Endodermal cell (in vitro differentiated cells): Measurements from ENCODE around the gene TOP3B. TPM values are rescaled to one million over a fixed set of nuclear protein-coding genes. Genes with fewer than 3 reads are reported as not detected.
A peak's percentile ranks its signal among the peaks of the same experiment; 100 is the strongest.

Experiments used
- DNase-seq: peaks from one replicate; pipeline ENCODE4 v3.0.0-alpha.2; 2017
- H3K27ac ChIP-seq: 2 replicates; pipeline ENCODE4 v1.5.1; 2013; ENCODE audit warnings: mild to moderate bottlenecking, low read depth, low read length, moderate library complexity
- H3K27me3 ChIP-seq: 2 replicates; pipeline ENCODE4 v1.6.1; 2013; ENCODE audit warnings: mild to moderate bottlenecking, low read length, moderate library complexity; ENCODE audit not compliant: insufficient read depth, control insufficient read depth, poor library complexity, severe bottlenecking
- H3K36me3 ChIP-seq: 2 replicates; pipeline ENCODE4 v1.7.0; 2013; ENCODE audit warnings: mild to moderate bottlenecking, low read length, moderate library complexity; ENCODE audit not compliant: control insufficient read depth, insufficient read depth
- H3K4me1 ChIP-seq: one replicate; pipeline ENCODE4 v1.7.0; 2013; ENCODE audit warnings: low read length; ENCODE audit not compliant: control insufficient read depth, insufficient read depth
- H3K4me3 ChIP-seq: 2 replicates; pipeline ENCODE4 v1.5.1; 2013; ENCODE audit warnings: mild to moderate bottlenecking, low read length, moderate library complexity
- H3K9ac ChIP-seq: 2 replicates; pipeline ENCODE4 v1.6.1; 2013; ENCODE audit warnings: mild to moderate bottlenecking, low read length, moderate library complexity; ENCODE audit not compliant: poor library complexity, severe bottlenecking; ENCODE audit errors: extremely low read depth
- H3K9me3 ChIP-seq: 2 replicates; pipeline ENCODE4 v1.6.1; 2013; ENCODE audit warnings: mild to moderate bottlenecking, low read length, moderate library complexity; ENCODE audit not compliant: control insufficient read depth
- H3K27ac Mint-ChIP-seq: 2 replicates; pipeline ENCODE4 v1.8.0; 2020; ENCODE audit warnings: mixed read lengths
- H3K27me3 Mint-ChIP-seq: 2 replicates; pipeline ENCODE4 v1.8.0; 2021; ENCODE audit warnings: mild to moderate bottlenecking, mixed read lengths; ENCODE audit not compliant: insufficient read depth
- H3K36me3 Mint-ChIP-seq: 2 replicates; pipeline ENCODE4 v1.8.0; 2020; ENCODE audit warnings: low read depth, mixed read lengths
- H3K4me1 Mint-ChIP-seq: 2 replicates; pipeline ENCODE4 v1.8.0; 2020; ENCODE audit warnings: mixed read lengths
- H3K4me3 Mint-ChIP-seq: 2 replicates; pipeline ENCODE4 v1.8.0; 2020; ENCODE audit warnings: mild to moderate bottlenecking, moderate library complexity, mixed read lengths
- H3K9me3 Mint-ChIP-seq: 2 replicates; pipeline ENCODE4 v1.8.0; 2020; ENCODE audit warnings: mild to moderate bottlenecking, mixed read lengths
- WGBS, 2 experiments: methylation state at CpG; one replicate each; pipeline versions ENCODE4 v1.1.5 to v1.1.7; 2013; ENCODE audit warnings: missing lambda C conversion rate in 2 of 2, mixed read lengths in 1 of 2; ENCODE audit not compliant: insufficient coverage in 1 of 2, insufficient read length in 1 of 2; 5-methylcytosine and 5-hydroxymethylcytosine counted together
- total RNA-seq, 2 donors: library from RNA; stranded (reverse); fragmentation: NEBNext Ultra II Directional in 1 of 2; extraction: Animal tissue kit (Norgen Biotek cat#: 25700) in 1 of 2; gene quantifications; 2 replicates in 1 of 2; 3 replicates in 1 of 2; pipeline ENCODE4 v1.2.1, GENCODE V29; 2021
- TF ChIP-seq, protein P1 (sequence below): fragments of 200-600 bp; sonication (generic); conservative IDR thresholded peaks from 2 replicates; pipeline ENCODE4 v1.5.0; 2021; ENCODE audit warnings: antibody characterized with exemption, mild to moderate bottlenecking

The TOP3B gene
- total RNA-seq, 2 donors from 2014 or later = 68.8 to 71.9 TPM

DNA sequence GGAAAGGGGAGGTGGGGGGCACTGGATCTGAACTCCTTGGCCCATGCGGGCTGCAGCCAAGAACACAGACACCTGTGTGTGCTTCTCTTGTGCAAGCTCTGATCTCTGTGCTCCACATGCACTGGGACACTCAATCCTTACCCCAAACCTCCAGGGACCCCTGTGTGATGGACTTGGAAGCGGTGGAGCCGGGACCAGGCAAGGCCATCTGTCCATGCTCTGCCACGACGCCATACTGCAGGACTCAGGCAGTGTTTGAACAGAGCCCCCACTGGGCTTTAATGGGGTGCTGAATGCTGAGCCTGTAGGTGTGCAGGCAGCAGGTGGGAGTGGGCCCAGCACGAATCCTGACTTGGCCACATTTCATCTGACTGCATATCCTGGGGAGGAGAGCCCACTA lies 53.3 kb downstream of the TOP3B start:
- H3K9ac ChIP-seq = no peak overlapping the region

DNA sequence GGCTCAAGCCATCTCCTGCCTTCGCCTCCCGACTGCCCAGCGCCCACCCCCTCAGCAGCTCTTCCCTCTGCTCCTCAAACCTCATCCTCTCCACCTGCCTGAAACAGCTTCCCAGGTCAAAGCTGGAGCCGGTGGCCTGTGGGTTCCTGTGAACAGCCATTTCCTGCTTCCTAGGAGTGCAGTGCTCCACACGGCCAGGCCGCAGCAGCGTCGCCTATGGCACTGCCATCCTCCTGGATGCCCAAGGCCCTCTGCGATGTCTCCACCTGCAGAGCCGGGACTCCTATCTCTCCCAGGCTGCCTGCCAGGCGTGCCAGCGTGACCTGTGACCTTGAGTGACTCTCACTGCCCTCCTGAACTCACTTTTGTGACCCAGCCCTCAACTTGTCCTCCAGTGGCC lies 54.5 kb downstream of the TOP3B start:
- Mint-ChIP-seq H3K4me3 (no peak overlapping the region), H3K4me1 (peaks cover 20% of the 10 kb centered on the region), H3K9me3 (no peaks in the 10 kb centered on the region), H3K36me3 (peaks cover 35% of the 10 kb centered on the region), H3K27me3 (no peaks in the 10 kb centered on the region), H3K27ac (peak overlapping the region; percentile 7)
- TF ChIP-seq, protein P1, sequence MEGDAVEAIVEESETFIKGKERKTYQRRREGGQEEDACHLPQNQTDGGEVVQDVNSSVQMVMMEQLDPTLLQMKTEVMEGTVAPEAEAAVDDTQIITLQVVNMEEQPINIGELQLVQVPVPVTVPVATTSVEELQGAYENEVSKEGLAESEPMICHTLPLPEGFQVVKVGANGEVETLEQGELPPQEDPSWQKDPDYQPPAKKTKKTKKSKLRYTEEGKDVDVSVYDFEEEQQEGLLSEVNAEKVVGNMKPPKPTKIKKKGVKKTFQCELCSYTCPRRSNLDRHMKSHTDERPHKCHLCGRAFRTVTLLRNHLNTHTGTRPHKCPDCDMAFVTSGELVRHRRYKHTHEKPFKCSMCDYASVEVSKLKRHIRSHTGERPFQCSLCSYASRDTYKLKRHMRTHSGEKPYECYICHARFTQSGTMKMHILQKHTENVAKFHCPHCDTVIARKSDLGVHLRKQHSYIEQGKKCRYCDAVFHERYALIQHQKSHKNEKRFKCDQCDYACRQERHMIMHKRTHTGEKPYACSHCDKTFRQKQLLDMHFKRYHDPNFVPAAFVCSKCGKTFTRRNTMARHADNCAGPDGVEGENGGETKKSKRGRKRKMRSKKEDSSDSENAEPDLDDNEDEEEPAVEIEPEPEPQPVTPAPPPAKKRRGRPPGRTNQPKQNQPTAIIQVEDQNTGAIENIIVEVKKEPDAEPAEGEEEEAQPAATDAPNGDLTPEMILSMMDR = no peak
- peaks cover 31% of the 10 kb centered on the region for H3K36me3 ChIP-seq
- peak; percentile 60 for DNase-seq
- no peak overlapping the region for H3K4me3 ChIP-seq
- H3K4me1 ChIP-seq = no peaks in the 10 kb centered on the region
- H3K27me3 ChIP-seq = no peaks in the 10 kb centered on the region
- WGBS, 2 experiments = 91 to 95% methylated on average over 9 to 12 of the region's 12 CpGs
- H3K27ac ChIP-seq = no peak overlapping the region
- no peak overlapping the region for H3K9ac ChIP-seq
- H3K9me3 ChIP-seq = no peaks in the 10 kb centered on the region

More for the DNA sequence above, 53.3 kb downstream of the TOP3B start:
- H3K9me3 Mint-ChIP-seq = no peaks in the 10 kb centered on the region
- H3K4me1 ChIP-seq = no peaks in the 10 kb centered on the region
- no peak overlapping the region for H3K27ac Mint-ChIP-seq
- TF ChIP-seq, protein P1 = no peak
- WGBS, 2 experiments = 94 to 100% methylated on average over 1 to 6 of the region's 6 CpGs
- peaks cover 38% of the 10 kb centered on the region for H3K36me3 Mint-ChIP-seq
- no peak overlapping the region for H3K4me3 ChIP-seq
- DNase-seq = peak; percentile 45
- no peaks in the 10 kb centered on the region for H3K27me3 ChIP-seq
- no peaks in the 10 kb centered on the region for H3K9me3 ChIP-seq
- no peak overlapping the region for H3K4me3 Mint-ChIP-seq
- no peaks in the 10 kb centered on the region for H3K27me3 Mint-ChIP-seq
- H3K27ac ChIP-seq = no peak overlapping the region
- peaks cover 20% of the 10 kb centered on the region for H3K4me1 Mint-ChIP-seq
- H3K36me3 ChIP-seq = peaks cover 36% of the 10 kb centered on the region

DNA sequence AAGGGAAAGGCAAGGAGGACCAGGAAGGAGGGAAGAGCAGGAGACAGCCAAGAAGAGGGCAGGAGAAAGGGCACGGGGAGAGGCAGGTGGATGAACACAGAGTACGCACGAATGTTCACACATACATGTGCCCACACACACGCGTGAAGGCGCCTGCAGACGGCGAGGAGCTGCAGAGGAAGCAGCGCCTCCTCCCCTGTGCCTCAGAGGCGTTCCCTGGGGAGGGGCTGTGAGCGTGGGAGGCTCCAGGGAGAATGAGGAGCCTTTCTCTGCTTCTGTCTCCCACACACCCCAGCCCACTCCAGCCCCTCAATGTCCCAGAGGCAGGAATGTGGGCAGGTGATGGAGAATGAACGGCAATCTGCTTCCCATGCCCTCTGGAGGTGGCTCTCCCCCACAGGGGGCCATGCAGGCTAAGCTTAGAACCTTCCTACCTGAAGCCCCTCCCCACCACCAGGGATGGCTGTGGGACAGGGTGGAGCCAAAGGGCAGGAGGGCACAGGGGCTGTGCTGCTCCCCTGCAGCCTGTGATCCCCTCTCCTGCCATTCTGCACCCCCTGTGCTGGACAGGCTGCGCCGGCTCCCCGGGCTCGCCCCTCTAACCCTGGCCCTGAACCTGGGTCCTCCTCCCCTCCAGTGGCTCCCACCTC lies 55.3 kb downstream of the TOP3B start:
- Mint-ChIP-seq H3K9me3 (no peaks in the 10 kb centered on the region), H3K36me3 (peaks cover 27% of the 10 kb centered on the region), H3K4me3 (no peak overlapping the region), H3K4me1 (peaks cover 18% of the 10 kb centered on the region), H3K27me3 (no peaks in the 10 kb centered on the region), H3K27ac (no peak overlapping the region)
- Histone ChIP-seq H3K4me1 (no peaks in the 10 kb centered on the region), H3K27me3 (no peaks in the 10 kb centered on the region), H3K9me3 (no peaks in the 10 kb centered on the region), H3K9ac (no peak overlapping the region), H3K27ac (no peak overlapping the region), H3K4me3 (no peak overlapping the region), H3K36me3 (peaks cover 24% of the 10 kb centered on the region)
- TF ChIP-seq, protein P1 = no peak
- peak; percentile 80 for DNase-seq
- WGBS, 2 experiments = 91 to 94% methylated on average over 10 to 15 of the region's 16 CpGs
